ENCODE results near the gene PARD6A.

PARD6A gene

GRCh38 chr16:67651039-67651438 lies 9.7 kb upstream of the PARD6A start:
- Histone ChIP-seq H3K27me3 (replicated peaks; ENCODE audit: insufficient read depth, low read length) (no peaks in the 10 kb centered on the region), H3K4me1 (ENCODE audit: low read length) (peaks cover under 1% of the 10 kb centered on the region; the same call in 1 of the 2 replicates), H4K20me1 (ENCODE audit: insufficient read depth, low read length) (no peaks in the 10 kb centered on the region), H3K79me2 (ENCODE audit: low read length) (peaks cover 18% of the 10 kb centered on the region), H3K9me3 (replicated peaks; ENCODE audit: insufficient read depth, low read length) (no peaks in the 10 kb centered on the region), H3F3A (ENCODE audit: insufficient read depth, low read length) (peaks cover 4% of the 10 kb centered on the region; the same call in 1 of the 2 replicates), H3K36me3 (replicated peaks; ENCODE audit: insufficient read depth, low read length) (no peaks in the 10 kb centered on the region), H3K4me3 (ENCODE audit: low read length) (no peak overlapping the region), H3K4me2 (ENCODE audit: low read depth, low read length) (no peak overlapping the region), H2AFZ (ENCODE audit: low read length) (no peak overlapping the region), H3K9ac (ENCODE audit: low read length) (no peak overlapping the region), H3K9me2 (replicated peaks; ENCODE audit: insufficient read depth, low read length) (no peaks in the 10 kb centered on the region), H3K27ac (ENCODE audit: low read length) (no peak overlapping the region)
- no peak for DNase-seq
- no peak for TF ChIP-seq CTCF (IDR thresholded peaks at IDR 0.05; ENCODE audit: low read length)
- no peak for TF ChIP-seq EZH2phosphoT487 (IDR thresholded peaks at IDR 0.05; ENCODE audit: low read length)
- TF ChIP-seq EZH2 (optimal IDR thresholded peaks at IDR 0.05; ENCODE audit: low read depth, low read length): no peak

- Histone ChIP-seq H3K9ac (ENCODE audit: low read length) (no peak overlapping the region), H3K9me3 (replicated peaks; ENCODE audit: insufficient read depth, low read length) (no peaks in the 10 kb centered on the region), H4K20me1 (ENCODE audit: insufficient read depth, low read length) (no peaks in the 10 kb centered on the region), H3K79me2 (ENCODE audit: low read length) (peaks cover 10% of the 10 kb centered on the region), H3K27ac (ENCODE audit: low read length) (no peak overlapping the region), H3K4me2 (ENCODE audit: low read depth, low read length) (no peak overlapping the region), H3K4me3 (ENCODE audit: low read length) (no peak overlapping the region), H3K27me3 (replicated peaks; ENCODE audit: insufficient read depth, low read length) (no peaks in the 10 kb centered on the region), H3K36me3 (replicated peaks; ENCODE audit: insufficient read depth, low read length) (no peaks in the 10 kb centered on the region), H3K9me2 (replicated peaks; ENCODE audit: insufficient read depth, low read length) (no peaks in the 10 kb centered on the region), H3K4me1 (ENCODE audit: low read length) (no peaks in the 10 kb centered on the region), H3F3A (ENCODE audit: insufficient read depth, low read length) (peaks cover 4% of the 10 kb centered on the region; the same call in 1 of the 2 replicates), H2AFZ (ENCODE audit: low read length) (no peak overlapping the region)
- DNase-seq: no peak
- TF ChIP-seq EZH2phosphoT487 (IDR thresholded peaks at IDR 0.05; ENCODE audit: low read length) (no peak), EZH2 (optimal IDR thresholded peaks at IDR 0.05; ENCODE audit: low read depth, low read length) (no peak), CTCF (IDR thresholded peaks at IDR 0.05; ENCODE audit: low read length) (no peak)
These were observed 8.9 kb upstream of the PARD6A start for GRCh38 chr16:67651847-67652246.

- no peak for DNase-seq
- H3F3A ChIP-seq (ENCODE audit: insufficient read depth, low read length): peaks cover 4% of the 10 kb centered on the region; the same call in 1 of the 2 replicates
- no peak overlapping the region for H3K27ac ChIP-seq (ENCODE audit: low read length)
- H3K27me3 ChIP-seq (replicated peaks; ENCODE audit: insufficient read depth, low read length): no peaks in the 10 kb centered on the region
- no peaks in the 10 kb centered on the region for H3K4me1 ChIP-seq (ENCODE audit: low read length)
- H3K79me2 ChIP-seq (ENCODE audit: low read length): peaks cover 5% of the 10 kb centered on the region
- H3K4me3 ChIP-seq (ENCODE audit: low read length): no peak overlapping the region
- H2AFZ ChIP-seq (ENCODE audit: low read length): no peak overlapping the region
- no peaks in the 10 kb centered on the region for H4K20me1 ChIP-seq (ENCODE audit: insufficient read depth, low read length)
- no peak overlapping the region for H3K4me2 ChIP-seq (ENCODE audit: low read depth, low read length)
- TF ChIP-seq CTCF (IDR thresholded peaks at IDR 0.05; ENCODE audit: low read length) (no peak), EZH2phosphoT487 (IDR thresholded peaks at IDR 0.05; ENCODE audit: low read length) (no peak), EZH2 (optimal IDR thresholded peaks at IDR 0.05; ENCODE audit: low read depth, low read length) (no peak)
- no peaks in the 10 kb centered on the region for H3K9me3 ChIP-seq (replicated peaks; ENCODE audit: insufficient read depth, low read length)
- no peak overlapping the region for H3K9ac ChIP-seq (ENCODE audit: low read length)
- H3K36me3 ChIP-seq (replicated peaks; ENCODE audit: insufficient read depth, low read length): no peaks in the 10 kb centered on the region
- H3K9me2 ChIP-seq (replicated peaks; ENCODE audit: insufficient read depth, low read length): no peaks in the 10 kb centered on the region
These were observed 8.1 kb upstream of the PARD6A start for GRCh38 chr16:67652578-67653127.

All from MM.1S (cell line).